ENCODE results near the gene ZNF526.

ZNF526 gene

GRCh38 chr19:42220751-42221097 is 612 bp downstream of the ZNF526 start:
- TF ChIP-seq ZNF70 (CRISPR knock-in tag; IDR thresholded peaks at IDR 0.05), result no peak
- no peak for ATAC-seq

- no peak for ATAC-seq
- no peak for TF ChIP-seq ZNF565 (CRISPR knock-in tag; conservative IDR thresholded peaks at IDR 0.05; ENCODE audit: low read depth)
- no peak for TF ChIP-seq PPARA (CRISPR knock-in tag; IDR thresholded peaks at IDR 0.05; ENCODE audit: borderline replicate concordance)
- TF ChIP-seq TCF4 (CRISPR knock-in tag; IDR thresholded peaks at IDR 0.05; ENCODE audit: borderline replicate concordance), result no peak
- TF ChIP-seq POU6F1 (CRISPR knock-in tag; IDR thresholded peaks at IDR 0.05; ENCODE audit: borderline replicate concordance, low read depth), result no peak
- no peak for TF ChIP-seq CSRNP3 (CRISPR knock-in tag; IDR thresholded peaks at IDR 0.05)
- TF ChIP-seq ZC3H10 (CRISPR knock-in tag; IDR thresholded peaks at IDR 0.05), result no peak
- TF ChIP-seq CREB5 (CRISPR knock-in tag; IDR thresholded peaks at IDR 0.05; ENCODE audit: low read depth), result no peak
- no peak for TF ChIP-seq ISL1 (CRISPR knock-in tag; IDR thresholded peaks at IDR 0.05)
These were observed 5.0 kb downstream of the ZNF526 start for GRCh38 chr19:42224940-42225717.

GRCh38 chr19:42225718-42226292 is 5.7 kb downstream of the ZNF526 start:
- TF ChIP-seq ZC3H10 (CRISPR knock-in tag; IDR thresholded peaks at IDR 0.05) (no peak), OSR1 (CRISPR knock-in tag; IDR thresholded peaks at IDR 0.05) (no peak), ZNF565 (CRISPR knock-in tag; conservative IDR thresholded peaks at IDR 0.05; ENCODE audit: low read depth) (no peak), GLIS3 (CRISPR knock-in tag; IDR thresholded peaks at IDR 0.05) (no peak), CSRNP3 (CRISPR knock-in tag; IDR thresholded peaks at IDR 0.05) (no peak), SNAI2 (CRISPR knock-in tag; IDR thresholded peaks at IDR 0.05) (no peak), TOX (CRISPR knock-in tag; IDR thresholded peaks at IDR 0.05; ENCODE audit: borderline replicate concordance) (no peak), ZNF8 (CRISPR knock-in tag; IDR thresholded peaks at IDR 0.05) (no peak), ZFP30 (CRISPR knock-in tag; IDR thresholded peaks at IDR 0.05) (no peak), CREB5 (CRISPR knock-in tag; IDR thresholded peaks at IDR 0.05; ENCODE audit: low read depth) (no peak), POU6F1 (CRISPR knock-in tag; IDR thresholded peaks at IDR 0.05; ENCODE audit: borderline replicate concordance, low read depth) (no peak), ISL1 (CRISPR knock-in tag; IDR thresholded peaks at IDR 0.05) (no peak), CSDC2 (CRISPR knock-in tag; IDR thresholded peaks at IDR 0.05) (no peak), ZFP3 (CRISPR knock-in tag; IDR thresholded peaks at IDR 0.05) (no peak), PPARA (CRISPR knock-in tag; IDR thresholded peaks at IDR 0.05; ENCODE audit: borderline replicate concordance) (no peak)
- ATAC-seq, result no peak

GRCh38 chr19:42226886-42227285 is 6.8 kb downstream of the ZNF526 start:
- no peak for TF ChIP-seq OSR1 (CRISPR knock-in tag; IDR thresholded peaks at IDR 0.05)
- no peak for TF ChIP-seq POU6F1 (CRISPR knock-in tag; IDR thresholded peaks at IDR 0.05; ENCODE audit: borderline replicate concordance, low read depth)
- TF ChIP-seq GLIS3 (CRISPR knock-in tag; IDR thresholded peaks at IDR 0.05), result no peak
- TF ChIP-seq ZC3H10 (CRISPR knock-in tag; IDR thresholded peaks at IDR 0.05), result no peak
- no peak; the same call in 2 of the 3 replicates for ATAC-seq

Data from SK-N-SH treated with all-trans-retinoic acid at 6 μM for 48 hours (cell line).